Head of caudate nucleus (tissue), 42 donors: Measurements from ENCODE around the gene SNAPC4.
"Not testable (repeated sequence)": the region's sequence is repeated elsewhere in the genome, so short reads cannot be mapped to it uniquely, and the experiment has no call there.

Experiments
- DNase-seq, 42 donors: peaks; one replicate each; pipeline versions ENCODE4 v3.0.0 to v3.0.0-alpha.2; 2020 to 2021; ENCODE audit warnings: mixed read lengths in 7 of 42
- intact Hi-C: fragments of 100-400 bp; cut with DNase I; formaldehyde crosslinking; loops from one replicate; pipeline ENCODE4 v1.15.0; 2022

The SNAPC4 gene

GRCh38 chr9:136412962-136413361 lies 13.0 kb upstream of the SNAPC4 start:
- intact Hi-C loops = no loop called here

GRCh38 chr9:136411378-136411777 lies 11.4 kb upstream of the SNAPC4 start:
- DNase-seq = no peak
- intact Hi-C loops = no loop called here

More at GRCh38 chr9:136412962-136413361, 13.0 kb upstream of the SNAPC4 start:
- peak in 5 of 42 donors; percentile 13 to 51 (median 34) for DNase-seq

- intact Hi-C loops = no loop called here
- DNase-seq = peak; percentile 82 to 98 (median 93)
Measured at GRCh38 chr9:136410500-136411287, 10.7 kb upstream of the SNAPC4 start, which contains the start of the genes ENTR1 and PMPCA. Gene ENTR1 (minus strand): TSS chr9:136410614. CDS start chr9:136410397, 217 bp downstream. Gene PMPCA (plus strand): TSS chr9:136410658. CDS start chr9:136410669, 11 bp downstream.

GRCh38 chr9:136409557-136410455 lies 9.8 kb upstream of the SNAPC4 start:
- intact Hi-C loops = no loop called here
- DNase-seq = peak in 33 of 42 donors; percentile 14 to 60 (median 35)

GRCh38 chr9:136407911-136408310 lies 7.9 kb upstream of the SNAPC4 start:
- intact Hi-C loops = no loop called here
- DNase-seq = peak in 14 of 42 donors; percentile 20 to 74 (median 38)

GRCh38 chr9:136407061-136407460 lies 7.1 kb upstream of the SNAPC4 start:
- intact Hi-C loops, DNase-seq: not testable (repeated sequence)

GRCh38 chr9:136405904-136406303 lies 5.9 kb upstream of the SNAPC4 start:
- intact Hi-C loops, DNase-seq: not testable (repeated sequence)

GRCh38 chr9:136405481-136405880 lies 5.5 kb upstream of the SNAPC4 start:
- DNase-seq = no peak
- intact Hi-C loops = no loop called here

- intact Hi-C loops = loop anchor here (5.0 kb wide), 2 partner anchors 38 to 42 kb away; partner anchors contain the start of gene DNLZ
- no peak for DNase-seq
Measured at GRCh38 chr9:136404801-136405136, 4.8 kb upstream of the SNAPC4 start.

GRCh38 chr9:136403915-136404800 lies 4.2 kb upstream of the SNAPC4 start:
- intact Hi-C loops = loop anchor here (5.0 kb wide), 2 partner anchors 38 to 42 kb away; partner anchors contain the start of gene DNLZ
- DNase-seq = no peak

- intact Hi-C loops = loop anchor here (5.0 kb wide), 2 partner anchors 39 to 41 kb away; partner anchors contain the start of gene DNLZ
- no peak for DNase-seq
Measured at GRCh38 chr9:136403538-136403914, 3.6 kb upstream of the SNAPC4 start.

GRCh38 chr9:136402067-136402466 lies 2.1 kb upstream of the SNAPC4 start:
- intact Hi-C loops = loop anchor here (5.0 kb wide), 2 partner anchors 40 kb away; partner anchors contain the start of gene DNLZ
- no peak for DNase-seq

GRCh38 chr9:136401173-136401922 lies 1.4 kb upstream of the SNAPC4 start:
- intact Hi-C loops = loop anchor here (5.0 kb wide), 2 partner anchors 39 to 41 kb away; partner anchors contain the start of gene DNLZ

GRCh38 chr9:136399176-136400037 lies 563 bp downstream of the SNAPC4 start:
- intact Hi-C loops = loop anchor here (5.0 kb wide), 2 partner anchors 37 to 43 kb away; partner anchors contain the start of gene DNLZ
- DNase-seq = peak in 4 of 42 donors; percentile 16 to 23 (median 22)

More at GRCh38 chr9:136401173-136401922, 1.4 kb upstream of the SNAPC4 start:
- no peak for DNase-seq

- intact Hi-C loops = no loop called here
- no peak for DNase-seq
Measured at GRCh38 chr9:136398286-136398685, 1.7 kb downstream of the SNAPC4 start.

- DNase-seq = no peak
- intact Hi-C loops = no loop called here
Measured at GRCh38 chr9:136397643-136398042, 2.3 kb downstream of the SNAPC4 start.

GRCh38 chr9:136396219-136396515 lies 3.8 kb downstream of the SNAPC4 start:
- intact Hi-C loops = no loop called here

More at GRCh38 chr9:136396219-136396515, 3.8 kb downstream of the SNAPC4 start:
- DNase-seq = no peak
